GM21390 (cell line): Measurements from ENCODE around the gene ANKS1A.
"Not testable (repeated sequence)": the region's sequence is repeated elsewhere in the genome, so short reads cannot be mapped to it uniquely, and the experiment has no call there.

Experiments
- ATAC-seq: cut with Tn5 transposase; IDR thresholded peaks from one replicate; pipeline ENCODE4 v1.9.1; 2021; ENCODE audit not compliant: unreplicated experiment

The ANKS1A gene

GRCh38 chr6:34990971-34991560 lies 102.0 kb downstream of the ANKS1A start:
- no peak for ATAC-seq

DNA sequence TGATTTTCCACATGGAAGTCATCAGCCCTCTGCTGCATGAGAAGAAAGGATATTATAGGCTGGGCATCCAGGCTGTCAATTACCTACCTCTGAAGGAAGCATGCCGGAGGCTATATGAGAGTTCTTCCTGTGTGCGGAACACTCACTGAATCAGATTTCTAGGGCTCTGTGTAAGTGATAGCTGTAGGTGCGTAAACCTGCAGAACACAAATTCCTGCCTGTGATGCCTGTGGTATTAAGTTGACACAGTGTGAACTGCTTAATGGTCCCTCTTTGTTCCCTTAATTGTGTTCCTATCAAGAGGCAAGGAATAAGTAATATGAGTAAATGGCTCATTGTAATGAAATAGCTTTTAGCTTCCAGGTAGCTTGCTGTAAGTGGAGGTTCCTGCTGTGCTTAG lies 103.3 kb downstream of the ANKS1A start:
- ATAC-seq, result no peak

GRCh38 chr6:34993213-34993612 lies 104.2 kb downstream of the ANKS1A start:
- no peak for ATAC-seq

- no peak for ATAC-seq
Measured at GRCh38 chr6:34994693-34995092, 105.6 kb downstream of the ANKS1A start.

DNA sequence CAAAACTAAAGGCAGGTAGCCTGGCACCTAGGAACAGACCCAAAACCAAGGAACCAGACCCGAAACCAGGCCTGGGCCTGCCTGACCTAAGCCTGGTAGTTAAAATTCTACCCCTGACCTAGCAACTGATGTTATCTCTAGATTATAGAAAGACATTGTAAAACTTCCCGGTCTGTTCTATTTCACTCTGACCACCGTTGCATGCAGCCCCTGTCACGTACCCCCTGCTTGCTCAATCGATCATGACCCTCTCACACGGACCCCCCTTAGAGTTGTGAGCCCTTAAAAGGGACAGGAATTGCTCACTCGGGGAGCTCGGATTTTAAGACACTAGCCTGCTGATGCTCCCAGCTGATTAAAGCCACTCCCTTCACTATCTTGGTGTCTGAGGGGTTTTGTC lies 109.4 kb downstream of the ANKS1A start:
- not testable (repeated sequence) for ATAC-seq

GRCh38 chr6:34999153-34999552 lies 110.1 kb downstream of the ANKS1A start:
- not testable (repeated sequence) for ATAC-seq

GRCh38 chr6:34999962-35000361 lies 110.9 kb downstream of the ANKS1A start:
- ATAC-seq, result not testable (repeated sequence)

DNA sequence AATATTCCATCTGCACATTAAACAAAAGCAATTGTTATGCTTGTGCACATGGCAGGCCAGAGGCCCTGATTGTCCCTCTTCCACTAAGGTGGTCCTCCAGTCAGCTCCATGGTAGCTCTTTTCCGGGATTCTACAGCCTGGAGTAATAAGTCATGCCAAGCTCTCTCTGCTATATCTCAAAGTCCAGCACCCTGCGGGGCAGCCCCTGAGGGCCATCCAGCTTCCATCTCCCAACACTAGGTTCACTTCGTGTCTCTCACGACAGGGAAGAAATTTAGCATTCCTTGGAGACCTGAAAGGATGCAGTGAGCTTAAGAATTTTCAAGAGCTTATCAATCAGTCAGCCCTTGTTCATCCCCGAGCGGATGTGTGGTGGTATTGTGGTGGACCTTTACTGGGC lies 112.3 kb downstream of the ANKS1A start:
- not testable (repeated sequence) for ATAC-seq

- not testable (repeated sequence) for ATAC-seq
Measured at GRCh38 chr6:35003886-35004530, 115.0 kb downstream of the ANKS1A start.

- no peak for ATAC-seq
Measured at GRCh38 chr6:35007016-35007415, 118.0 kb downstream of the ANKS1A start.

- no peak for ATAC-seq
Measured at GRCh38 chr6:35008858-35009257, 119.8 kb downstream of the ANKS1A start.

DNA sequence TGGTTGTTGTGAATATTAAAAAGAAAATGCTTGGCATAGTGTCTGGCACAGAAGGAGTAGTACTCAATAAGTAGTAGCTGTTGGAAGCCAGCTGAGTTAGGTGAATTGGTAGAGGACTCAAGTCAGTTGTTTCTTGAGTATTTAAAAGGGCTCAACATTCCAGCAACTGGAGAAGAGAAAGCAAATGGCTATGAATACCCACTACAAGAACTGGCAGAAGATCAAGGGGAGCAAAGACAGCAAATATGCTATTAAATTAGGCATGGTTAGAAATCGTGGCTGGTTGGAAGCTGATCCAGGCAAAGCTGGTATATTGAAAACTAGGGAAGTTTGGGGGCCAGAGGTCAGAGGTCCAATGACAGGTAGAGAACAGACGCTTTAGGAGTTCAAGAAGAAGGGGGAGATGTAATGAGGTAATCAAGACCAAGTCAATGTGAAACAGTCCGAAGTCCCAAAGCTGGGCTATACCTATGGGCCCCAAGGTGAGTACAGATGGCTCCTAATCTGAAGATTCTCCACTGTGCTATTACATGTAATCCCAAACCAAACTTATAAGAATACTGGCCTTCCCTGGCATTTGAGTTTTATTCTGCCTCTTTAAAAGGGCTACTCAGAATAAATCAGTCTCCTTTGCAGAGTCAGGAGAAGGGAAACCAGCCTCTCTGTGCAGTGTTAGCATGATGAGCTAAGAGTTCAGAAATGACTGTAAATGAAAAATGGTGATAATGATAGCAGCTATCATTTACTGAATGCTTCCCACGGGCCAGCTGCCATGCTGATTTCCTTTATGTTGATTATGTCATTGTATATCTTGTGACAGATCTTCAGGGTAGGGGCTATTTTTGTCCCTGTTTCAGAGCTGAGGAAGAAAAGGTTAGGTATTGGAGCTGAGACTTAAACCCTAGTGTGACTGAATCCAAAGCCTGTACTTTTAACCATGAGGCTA lies 122.3 kb downstream of the ANKS1A start:
- ATAC-seq, result no peak

DNA sequence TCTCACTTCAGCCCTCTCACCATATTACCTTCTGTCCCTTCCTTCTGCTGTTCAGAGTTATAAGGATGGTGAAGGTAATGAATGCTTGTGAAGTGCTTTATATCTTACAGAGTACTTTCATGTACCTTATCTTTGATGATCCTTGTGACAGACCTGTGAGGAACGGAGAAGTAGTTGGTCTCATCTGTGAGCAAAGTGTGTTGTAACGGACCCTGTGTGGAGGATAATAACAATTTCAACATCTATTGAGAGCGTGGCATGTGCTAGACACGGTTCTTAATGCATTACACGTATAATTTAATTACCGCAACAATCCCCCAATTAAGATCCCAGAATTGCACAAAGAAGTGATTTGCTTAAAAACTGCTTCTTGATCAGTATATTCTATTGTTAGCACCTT lies 124.6 kb downstream of the ANKS1A start:
- ATAC-seq, result no peak

- no peak for ATAC-seq
Measured at GRCh38 chr6:35014341-35014740, 125.3 kb downstream of the ANKS1A start.

DNA sequence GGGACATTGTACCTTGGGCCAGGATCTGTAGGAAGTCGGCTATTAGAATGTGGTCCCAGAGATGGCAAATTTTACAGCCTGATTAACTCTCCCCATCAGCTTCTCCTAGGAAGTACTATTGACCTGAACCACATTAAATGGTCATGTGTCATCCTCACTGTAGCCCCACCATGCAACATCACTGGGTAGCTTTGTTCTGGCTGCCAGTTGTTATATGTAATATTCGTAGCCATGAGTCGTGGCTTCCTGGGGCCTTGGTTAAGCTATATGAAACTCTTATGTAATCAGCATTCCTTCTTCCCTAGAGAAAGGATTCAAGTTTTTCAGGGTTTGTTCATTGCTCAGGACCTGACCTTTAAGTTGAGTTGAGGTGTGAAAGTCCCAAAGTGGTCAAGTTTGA lies 125.7 kb downstream of the ANKS1A start:
- no peak for ATAC-seq

GRCh38 chr6:35015476-35015875 lies 126.4 kb downstream of the ANKS1A start:
- ATAC-seq, result no peak

DNA sequence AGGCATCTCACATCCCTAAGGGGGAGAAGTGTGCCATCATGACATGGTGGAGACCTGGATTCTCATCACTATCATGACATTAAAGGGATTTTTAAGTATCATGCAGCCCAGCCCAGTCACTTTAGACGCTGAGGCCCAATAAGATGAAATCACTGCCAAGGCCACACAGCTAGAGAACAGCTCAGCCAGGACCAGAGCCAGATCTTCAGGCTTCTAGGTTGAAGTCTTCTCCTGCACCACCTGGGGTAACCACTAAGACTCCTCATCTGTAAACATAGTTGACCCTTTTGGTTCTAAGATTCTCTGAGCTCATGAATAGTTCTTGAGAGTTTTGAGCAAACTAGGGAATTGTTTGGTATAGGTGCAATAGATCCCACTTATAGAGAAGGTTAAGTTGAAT lies 126.9 kb downstream of the ANKS1A start:
- ATAC-seq, result no peak

- no peak for ATAC-seq
Measured at GRCh38 chr6:35016502-35017321, 127.7 kb downstream of the ANKS1A start.

DNA sequence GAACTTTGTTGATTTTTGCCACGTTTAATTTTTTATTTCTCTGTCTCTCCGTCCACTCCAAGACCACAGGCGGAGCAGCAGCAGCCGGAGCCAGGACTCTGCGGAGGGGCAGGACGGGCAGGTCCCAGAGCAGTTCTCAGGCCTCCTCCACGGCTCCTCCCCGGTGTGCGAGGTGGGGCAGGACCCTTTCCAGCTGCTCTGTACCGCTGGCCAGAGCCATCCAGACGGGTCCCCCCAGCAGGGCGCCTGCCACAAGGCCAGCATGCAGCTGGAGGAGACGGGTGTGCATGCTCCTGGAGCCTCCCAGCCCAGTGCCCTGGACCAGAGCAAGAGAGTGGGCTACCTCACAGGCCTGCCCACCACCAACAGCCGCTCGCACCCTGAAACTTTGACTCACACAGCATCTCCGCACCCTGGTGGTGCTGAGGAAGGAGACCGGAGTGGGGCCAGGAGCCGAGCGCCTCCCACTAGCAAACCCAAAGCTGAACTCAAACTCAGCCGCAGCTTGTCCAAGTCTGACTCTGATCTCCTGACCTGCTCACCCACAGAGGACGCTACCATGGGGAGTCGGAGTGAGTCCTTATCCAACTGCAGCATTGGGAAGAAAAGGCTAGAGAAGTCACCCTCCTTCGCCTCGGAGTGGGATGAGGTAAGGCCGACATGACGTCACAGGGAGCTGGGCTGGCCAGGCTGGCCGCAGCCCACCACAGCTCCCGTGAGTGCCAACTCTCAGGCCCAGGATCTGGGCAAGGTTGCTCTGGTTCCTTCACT lies 128.5 kb downstream of the ANKS1A start:
- no peak for ATAC-seq

DNA sequence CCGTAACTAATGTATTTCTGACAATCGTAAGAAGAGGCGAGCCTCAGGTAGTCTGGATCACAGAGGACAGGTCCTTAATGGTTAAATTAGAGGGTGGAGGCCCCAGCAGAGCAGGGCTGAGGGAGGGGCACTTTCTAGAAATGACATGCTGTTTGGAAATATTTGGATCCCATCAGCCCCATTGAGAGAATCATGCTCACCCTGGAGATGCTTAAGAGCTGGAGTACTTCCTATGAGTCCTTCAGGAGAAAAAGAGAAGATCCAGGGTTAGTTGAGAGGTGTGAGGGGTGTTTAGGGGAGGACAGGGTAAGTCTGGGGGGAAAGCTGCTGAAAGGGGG lies 129.1 kb downstream of the ANKS1A start:
- ATAC-seq, result no peak
